Stimulated activated CD4-positive, alpha-beta T cell treated with anti-CD3 and anti-CD28 coated beads, Interleukin-4, amount 100 ng/mL, for 1 hour (primary cell): ENCODE measurements around the gene TAF10.

ENCODE experiments used
- DNase-seq: peaks from one replicate; pipeline ENCODE4 v3.0.0-alpha.2; 2020

TAF10 gene

GRCh38 chr11:6607190-6607795 is 4.7 kb downstream of the TAF10 start:
- DNase-seq: no peak

- DNase-seq: peak; percentile 24
Measured at GRCh38 chr11:6606471-6607189, 5.4 kb downstream of the TAF10 start.

- no peak for DNase-seq
Measured at GRCh38 chr11:6604790-6605189, 7.2 kb downstream of the TAF10 start.

GRCh38 chr11:6604081-6604626 is 7.9 kb downstream of the TAF10 start:
- DNase-seq: peak; percentile 45

- peak; percentile 86 for DNase-seq
Measured at GRCh38 chr11:6603287-6604080, 8.5 kb downstream of the TAF10 start, which contains the start of the genes ILK and RRP8. TSS of gene ILK (plus strand) at chr11:6603774. CDS start at chr11:6604272, 498 bp downstream. TSS of gene RRP8 (minus strand) at chr11:6603616. CDS start at chr11:6603502, 114 bp downstream.

- no peak for DNase-seq
Measured at GRCh38 chr11:6602096-6602940, 9.7 kb downstream of the TAF10 start.

GRCh38 chr11:6601041-6601461 is 11.0 kb downstream of the TAF10 start:
- no peak for DNase-seq

- no peak for DNase-seq
Measured at GRCh38 chr11:6599881-6600390, 12.1 kb downstream of the TAF10 start.

GRCh38 chr11:6599449-6599848 is 12.6 kb downstream of the TAF10 start:
- no peak for DNase-seq

GRCh38 chr11:6598555-6598954 is 13.5 kb downstream of the TAF10 start:
- DNase-seq: no peak

- no peak for DNase-seq
Measured at GRCh38 chr11:6596239-6596877, 15.7 kb downstream of the TAF10 start.

- no peak for DNase-seq
Measured at GRCh38 chr11:6594142-6594768, 17.8 kb downstream of the TAF10 start.

GRCh38 chr11:6588018-6588417 is 24.0 kb downstream of the TAF10 start:
- DNase-seq: no peak

GRCh38 chr11:6587360-6587953 is 24.6 kb downstream of the TAF10 start:
- DNase-seq: no peak

- no peak for DNase-seq
Measured at GRCh38 chr11:6586434-6587359, 25.3 kb downstream of the TAF10 start.

GRCh38 chr11:6584528-6584927 is 27.5 kb downstream of the TAF10 start:
- no peak for DNase-seq

GRCh38 chr11:6583584-6583983 is 28.4 kb downstream of the TAF10 start:
- DNase-seq: no peak

- DNase-seq: no peak
Measured at GRCh38 chr11:6579681-6580080, 32.3 kb downstream of the TAF10 start.

GRCh38 chr11:6578134-6578533 is 33.9 kb downstream of the TAF10 start:
- DNase-seq: no peak
